ENCODE results near the gene S1PR5.

Gene S1PR5

DNA sequence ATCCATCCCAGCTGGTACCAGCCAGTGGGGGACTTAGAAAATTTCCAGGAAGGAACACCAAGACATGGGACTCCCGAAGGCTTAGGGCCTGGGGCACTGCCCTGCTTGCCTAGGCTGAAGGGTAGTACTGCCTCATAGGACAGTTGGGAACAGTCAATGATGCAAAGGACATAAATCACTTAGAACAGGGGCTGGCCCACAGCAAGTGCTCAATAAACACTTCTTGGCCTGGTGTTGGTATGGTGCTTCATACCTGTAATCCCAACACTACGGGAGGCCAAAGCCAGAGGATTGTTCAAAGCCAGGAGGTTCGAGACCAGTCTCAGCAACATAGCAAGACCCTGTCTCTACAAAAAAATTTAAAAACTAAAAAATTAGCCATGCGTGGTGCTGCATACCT, 19.9 kb downstream of the S1PR5 start:
- in situ Hi-C loops (cut with HindIII; ENCODE audit: low pct_ligation_motif_present, low pct_unique_long_range_greater_than_20kb, low sequenced_read_pairs): no loop called here
- DNase-seq: no peak

DNA sequence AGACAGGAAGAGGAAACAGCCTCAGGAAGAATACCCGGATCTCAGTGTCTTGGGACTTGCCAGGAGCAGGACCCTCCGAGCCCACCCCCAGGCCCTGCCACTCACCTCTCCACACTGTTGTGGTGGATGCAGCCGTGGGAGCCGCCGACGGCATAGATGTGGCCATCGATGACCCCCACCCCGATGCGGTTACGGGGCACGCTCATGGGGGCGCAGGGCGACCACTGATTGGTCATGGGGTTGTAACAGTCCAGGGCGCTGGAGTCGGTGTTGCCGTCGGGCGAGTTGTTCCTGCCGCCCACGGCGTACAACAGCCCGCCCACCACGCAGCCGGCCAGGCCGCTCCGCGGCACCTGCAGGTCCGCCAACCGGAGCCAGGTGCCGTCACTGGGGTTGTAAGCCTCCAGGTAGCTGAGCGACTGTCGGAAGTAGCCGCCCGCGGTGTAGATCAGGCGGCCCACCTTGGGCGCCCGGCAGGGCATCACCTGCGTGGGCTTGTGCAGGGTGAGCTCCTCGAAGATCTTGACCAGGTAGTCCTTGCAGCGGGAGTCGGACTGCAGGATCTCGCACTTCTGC, 25.7 kb downstream of the S1PR5 start:
- DNase-seq: no peak
- in situ Hi-C loops (cut with HindIII; ENCODE audit: low pct_ligation_motif_present, low pct_unique_long_range_greater_than_20kb, low sequenced_read_pairs): no loop called here

DNA sequence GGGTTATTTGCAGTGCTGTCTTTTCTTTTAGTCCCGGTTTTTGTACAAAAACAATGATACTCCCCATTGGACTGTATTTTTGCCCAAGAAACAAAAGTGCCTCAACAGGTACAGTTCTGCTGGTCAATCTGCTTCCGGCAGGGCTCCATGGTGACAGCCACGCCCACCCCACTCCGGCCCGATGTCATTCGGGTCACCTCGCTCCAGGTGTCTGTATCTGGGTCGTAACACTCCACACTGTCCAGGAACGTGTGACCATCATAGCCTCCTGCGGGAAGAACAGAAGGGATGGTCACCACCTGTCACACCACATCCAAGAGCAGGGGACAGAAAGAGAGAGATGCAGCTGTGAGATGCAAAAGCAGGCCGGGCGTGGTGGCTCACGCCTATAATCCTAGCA, 30.7 kb downstream of the S1PR5 start:
- no peak for DNase-seq
- in situ Hi-C loops (cut with HindIII; ENCODE audit: low pct_ligation_motif_present, low pct_unique_long_range_greater_than_20kb, low sequenced_read_pairs): no loop called here

DNA sequence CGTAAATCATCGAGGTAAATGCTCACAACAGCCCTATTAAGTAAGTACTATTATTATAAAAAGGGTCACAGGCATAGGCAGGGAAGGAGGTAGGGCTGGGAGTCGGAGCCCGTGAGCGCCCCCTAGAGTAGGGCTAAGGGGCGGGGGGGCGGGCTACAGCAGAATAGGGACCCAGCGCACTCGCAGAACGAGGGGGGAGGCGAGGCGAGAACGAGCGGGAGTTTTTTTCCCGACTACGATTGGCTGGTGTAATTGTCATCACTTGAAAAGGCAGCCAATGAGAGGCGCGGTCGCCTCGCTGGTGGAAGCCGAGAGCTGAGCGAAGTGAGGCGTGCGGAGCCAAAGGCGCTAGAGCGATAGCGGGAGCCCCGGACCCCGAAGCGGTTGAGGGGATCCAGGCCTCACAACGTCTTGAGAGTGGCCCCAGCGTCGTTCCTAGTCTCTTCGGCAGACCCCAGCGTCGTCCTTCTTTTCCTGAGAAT, 38.3 kb downstream of the S1PR5 start:
- in situ Hi-C loops (cut with HindIII; ENCODE audit: low pct_ligation_motif_present, low pct_unique_long_range_greater_than_20kb, low sequenced_read_pairs): no loop called here
- peak; percentile 81 for DNase-seq

DNA sequence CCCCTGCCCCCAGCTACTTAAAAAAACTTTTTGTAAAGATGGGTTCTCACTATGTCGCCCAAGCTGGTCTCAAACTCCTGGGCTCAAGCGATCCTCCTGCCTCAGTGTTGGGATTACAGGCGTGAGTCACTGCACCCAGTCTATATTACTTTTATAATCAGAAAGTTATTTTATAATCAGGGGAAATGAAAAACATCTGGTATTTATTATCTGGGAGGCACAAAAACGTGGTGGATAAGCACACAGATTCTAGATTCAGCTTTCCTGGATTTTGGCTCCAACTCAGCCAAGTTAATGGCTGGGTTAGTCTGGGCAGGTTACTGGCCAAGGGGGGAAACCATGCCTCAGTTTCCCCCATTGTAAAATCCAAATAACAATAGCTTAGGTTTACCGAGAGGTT, 38.8 kb downstream of the S1PR5 start:
- no peak for DNase-seq
- in situ Hi-C loops (cut with HindIII; ENCODE audit: low pct_ligation_motif_present, low pct_unique_long_range_greater_than_20kb, low sequenced_read_pairs): no loop called here

DNA sequence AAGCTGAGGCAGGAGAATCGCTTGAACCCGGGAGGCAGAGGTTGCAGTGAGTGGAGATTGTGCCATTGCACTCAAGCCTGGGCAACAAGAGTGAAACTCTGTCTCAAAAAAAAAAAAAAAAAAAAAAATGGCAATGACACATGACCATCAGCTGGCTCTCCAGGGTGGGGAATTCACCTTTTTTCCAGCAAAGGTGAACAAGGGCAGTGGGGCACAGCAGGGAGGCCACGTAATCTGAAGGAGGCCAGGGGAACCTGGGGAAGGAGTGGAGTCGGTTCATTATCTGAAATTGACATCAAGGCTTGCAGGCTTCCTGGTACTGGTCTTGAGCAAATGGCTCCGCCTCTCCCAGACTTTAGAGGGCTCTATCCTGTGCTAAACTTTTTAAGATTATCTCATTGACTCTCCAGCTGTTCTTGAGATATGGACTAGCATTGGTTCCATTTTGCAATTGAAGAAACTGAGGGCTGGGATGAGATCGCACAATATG, 42.2 kb downstream of the S1PR5 start:
- in situ Hi-C loops (cut with HindIII; ENCODE audit: low pct_ligation_motif_present, low pct_unique_long_range_greater_than_20kb, low sequenced_read_pairs): no loop called here
- DNase-seq: no peak

DNA sequence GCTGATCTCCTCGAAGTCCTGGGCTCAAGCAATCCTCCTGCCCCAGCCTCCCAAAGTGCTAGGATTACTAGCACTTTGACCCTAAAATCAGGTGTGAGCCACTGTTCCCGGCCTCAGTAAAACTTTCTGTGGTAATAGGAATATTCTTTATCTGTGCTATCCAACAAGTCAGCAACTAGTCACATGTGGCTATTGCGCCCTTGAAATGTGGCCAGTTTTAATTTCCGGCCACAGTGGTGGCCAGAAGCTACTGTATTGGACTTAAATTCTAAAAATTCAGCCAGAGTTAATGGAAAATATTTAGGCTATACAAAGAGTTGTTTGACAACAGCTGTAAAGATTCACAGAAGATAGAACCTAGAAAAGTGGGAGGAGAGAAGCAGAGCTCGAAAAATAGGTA, 44.1 kb downstream of the S1PR5 start:
- in situ Hi-C loops (cut with HindIII; ENCODE audit: low pct_ligation_motif_present, low pct_unique_long_range_greater_than_20kb, low sequenced_read_pairs): no loop called here
- DNase-seq: no peak

DNA sequence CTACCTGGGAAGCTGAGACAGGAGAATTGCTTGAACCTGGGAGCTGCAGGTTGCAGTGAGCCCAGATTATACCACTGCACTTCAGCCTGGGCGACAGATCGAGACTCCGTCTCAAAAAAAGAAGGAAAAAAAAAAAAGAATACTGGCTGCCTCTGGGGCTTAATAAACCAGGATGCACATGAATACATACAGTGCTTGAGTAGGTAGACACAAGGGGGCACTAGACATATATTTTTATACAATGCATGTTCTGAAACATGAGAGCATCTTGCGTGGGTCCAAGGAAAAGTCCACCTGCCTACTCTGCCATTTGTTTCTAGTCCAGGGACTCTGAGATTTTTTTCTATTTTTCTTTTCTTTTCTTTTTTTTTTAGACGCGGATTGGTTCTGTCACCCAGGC, 45.3 kb downstream of the S1PR5 start:
- peak; percentile 45 for DNase-seq
- in situ Hi-C loops (cut with HindIII; ENCODE audit: low pct_ligation_motif_present, low pct_unique_long_range_greater_than_20kb, low sequenced_read_pairs): no loop called here

DNA sequence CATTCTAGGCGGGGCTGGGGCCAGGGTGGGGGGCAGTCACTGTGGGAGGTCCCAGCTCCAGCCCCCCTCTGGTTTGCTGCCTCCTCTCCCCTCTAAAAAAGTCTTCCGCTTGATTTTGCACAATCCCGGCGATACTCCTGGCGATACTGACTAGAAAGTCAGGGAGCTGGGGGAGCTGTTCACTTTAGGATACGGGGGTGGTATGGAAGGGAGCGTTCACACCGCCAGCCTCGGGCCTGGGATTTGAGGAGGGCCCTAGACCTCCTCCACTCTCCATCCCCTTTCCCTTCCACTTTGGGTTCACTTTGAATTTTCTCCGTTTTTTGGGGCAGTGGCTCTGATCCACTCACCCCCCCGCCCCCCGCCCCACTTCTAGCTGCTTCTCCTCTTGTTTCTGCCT, 49.1 kb downstream of the S1PR5 start:
- in situ Hi-C loops (cut with HindIII; ENCODE audit: low pct_ligation_motif_present, low pct_unique_long_range_greater_than_20kb, low sequenced_read_pairs): no loop called here
- no peak for DNase-seq

DNA sequence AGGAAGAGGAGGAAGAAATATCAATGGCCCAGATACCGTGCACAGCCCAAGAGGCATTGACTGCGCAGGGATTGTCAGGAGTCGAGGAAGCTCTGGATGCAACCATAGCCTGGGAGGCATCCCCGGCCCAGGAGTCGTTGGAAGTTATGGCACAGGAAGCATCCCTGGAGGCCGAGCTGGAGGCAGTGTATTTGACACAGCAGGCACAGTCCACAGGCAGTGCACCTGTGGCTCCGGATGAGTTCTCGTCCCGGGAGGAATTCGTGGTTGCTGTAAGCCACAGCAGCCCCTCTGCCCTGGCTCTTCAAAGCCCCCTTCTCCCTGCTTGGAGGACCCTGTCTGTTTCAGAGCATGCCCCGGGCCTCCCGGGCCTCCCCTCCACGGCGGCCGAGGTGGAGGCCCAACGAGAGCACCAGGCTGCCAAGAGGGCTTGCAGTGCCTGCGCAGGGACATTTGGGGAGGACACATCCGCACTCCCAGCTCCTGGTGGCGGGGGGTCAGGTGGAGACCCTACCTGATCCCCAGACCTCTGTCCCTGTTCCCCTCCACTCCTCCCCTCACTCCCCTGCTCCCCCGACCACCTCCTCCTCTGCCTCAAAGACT, 50.0 kb downstream of the S1PR5 start:
- in situ Hi-C loops (cut with HindIII; ENCODE audit: low pct_ligation_motif_present, low pct_unique_long_range_greater_than_20kb, low sequenced_read_pairs): no loop called here

DNA sequence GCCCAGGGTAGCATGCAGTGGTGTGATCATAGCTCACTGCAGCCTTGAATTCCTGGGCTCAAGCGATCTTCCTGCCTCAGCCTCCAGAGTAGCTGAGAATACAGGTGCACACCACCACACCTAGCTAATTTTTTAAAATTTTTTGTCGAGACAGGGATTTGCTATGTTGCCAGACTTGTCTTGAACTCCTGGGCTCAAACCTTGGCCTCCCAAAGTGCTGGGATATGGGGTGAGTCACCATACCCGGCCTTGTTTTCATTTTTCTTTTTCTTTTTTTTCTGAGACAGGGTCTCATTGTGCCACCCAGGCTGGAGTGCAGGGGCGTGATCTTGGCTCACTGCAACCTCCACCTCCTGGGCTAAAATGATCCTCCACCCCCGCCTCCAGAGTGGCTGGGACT, 52.8 kb downstream of the S1PR5 start:
- in situ Hi-C loops (cut with HindIII; ENCODE audit: low pct_ligation_motif_present, low pct_unique_long_range_greater_than_20kb, low sequenced_read_pairs): no loop called here

More for the DNA sequence above, 50.0 kb downstream of the S1PR5 start:
- DNase-seq: no peak

More for the DNA sequence above, 52.8 kb downstream of the S1PR5 start:
- no peak for DNase-seq
